Activated CD4-positive, alpha-beta memory T cell treated with anti-CD3 and anti-CD28 coated beads, Interleukin-2, amount 10 ng/mL, durations not matched to agents 7 days and 5 days (primary cell): ENCODE results near the gene TMLHE. TPM values are rescaled to one million over a fixed set of nuclear protein-coding genes. Genes with fewer than 3 reads are reported as not detected.
"Not testable (repeated sequence)": the region's sequence is repeated elsewhere in the genome, so short reads cannot be mapped to it uniquely, and the experiment has no call there.

Experiments
- CTCF ChIA-PET: fragments of 350-600 bp; sonication (Branson Sonifier 250); formaldehyde crosslinking; loops from one replicate; lab custom pipeline; 2021; ENCODE audit warnings: antibody characterized with exemption, inconsistent platforms; lab: Charles Lee
- POLR2A ChIA-PET: fragments of 350-600 bp; sonication (Branson Sonifier 250); formaldehyde crosslinking; loops from one replicate; lab custom pipeline; 2021; ENCODE audit warnings: antibody characterized with exemption; lab: Charles Lee
- DNase-seq: peaks from one replicate; pipeline ENCODE4 v3.0.0-alpha.2; 2020
- H3K27ac Mint-ChIP-seq: one replicate; pipeline ENCODE4 v1.8.0; 2021; ENCODE audit warnings: mild to moderate bottlenecking, mixed read lengths
- H3K27me3 Mint-ChIP-seq: one replicate; pipeline ENCODE4 v1.8.0; 2021; ENCODE audit warnings: mixed read lengths
- H3K36me3 Mint-ChIP-seq: one replicate; pipeline ENCODE4 v1.8.0; 2021; ENCODE audit warnings: low read depth, mixed read lengths
- H3K4me1 Mint-ChIP-seq: one replicate; pipeline ENCODE4 v1.8.0; 2021; ENCODE audit warnings: mixed read lengths
- H3K4me3 Mint-ChIP-seq: one replicate; pipeline ENCODE4 v1.8.0; 2021; ENCODE audit warnings: mild to moderate bottlenecking, mixed read lengths
- H3K9me3 Mint-ChIP-seq: one replicate; pipeline ENCODE4 v1.8.0; 2021; ENCODE audit warnings: mixed read lengths
- total RNA-seq, 2 experiments: library from RNA; stranded (reverse); gene quantifications; one replicate each; pipeline ENCODE4 v1.2.3, GENCODE V29; 2021

TMLHE gene
- total RNA-seq, 2 experiments from 2014 or later: 10.3 to 12.1 TPM

DNA sequence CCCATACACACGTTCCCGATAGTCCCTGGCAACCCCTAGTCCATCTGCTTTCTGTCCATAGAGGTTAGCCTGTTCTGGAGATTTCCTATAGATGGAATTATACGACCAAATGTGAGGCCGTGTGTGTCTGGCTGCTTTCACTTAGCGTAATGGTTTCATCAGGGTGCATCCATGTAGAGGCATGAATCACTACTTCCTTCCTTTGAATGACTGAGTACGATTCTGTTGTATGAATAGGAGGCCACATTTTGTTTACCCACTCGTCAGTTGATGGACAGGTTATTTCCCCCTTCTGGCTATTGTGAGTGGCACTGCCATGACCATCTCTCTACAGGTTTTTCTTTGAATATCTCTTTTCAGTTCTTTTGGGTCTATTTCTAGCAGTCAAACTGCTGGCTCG lies 152.3 kb downstream of the TMLHE start:
- H3K9me3 Mint-ChIP-seq, H3K27ac Mint-ChIP-seq, DNase-seq, H3K27me3 Mint-ChIP-seq, POLR2A ChIA-PET, H3K4me3 Mint-ChIP-seq, CTCF ChIA-PET, H3K36me3 Mint-ChIP-seq, H3K4me1 Mint-ChIP-seq: not testable (repeated sequence)

DNA sequence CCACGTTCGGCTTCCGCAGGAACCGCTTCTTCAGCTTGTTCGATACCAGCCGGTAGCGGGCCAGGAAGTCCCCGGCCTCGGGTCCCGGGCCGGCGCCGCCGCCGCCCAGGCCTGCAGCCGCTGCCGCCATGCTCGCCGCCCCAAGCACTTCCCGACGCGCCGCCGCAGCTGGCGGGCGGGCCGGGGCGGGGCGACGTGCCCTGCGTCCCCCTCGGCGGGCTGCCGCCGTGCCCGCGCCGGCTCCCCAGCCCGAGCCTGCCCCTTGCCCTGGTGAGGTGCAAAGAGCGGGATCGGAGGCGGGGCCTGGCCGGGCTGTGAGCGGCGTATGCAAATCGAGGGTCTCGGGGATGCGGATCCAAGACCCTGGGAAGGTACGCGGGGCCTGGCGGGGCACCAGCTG lies 154.3 kb downstream of the TMLHE start, which contains the start of gene F8A3:
Gene F8A3 (minus strand): TSS at position 150 of the 400 bp plus-strand sequence. CDS start 20 bp downstream, at position 130.
- H3K27ac Mint-ChIP-seq, H3K36me3 Mint-ChIP-seq, H3K4me1 Mint-ChIP-seq, H3K27me3 Mint-ChIP-seq, POLR2A ChIA-PET, CTCF ChIA-PET, DNase-seq, H3K4me3 Mint-ChIP-seq, H3K9me3 Mint-ChIP-seq: not testable (repeated sequence)

DNA sequence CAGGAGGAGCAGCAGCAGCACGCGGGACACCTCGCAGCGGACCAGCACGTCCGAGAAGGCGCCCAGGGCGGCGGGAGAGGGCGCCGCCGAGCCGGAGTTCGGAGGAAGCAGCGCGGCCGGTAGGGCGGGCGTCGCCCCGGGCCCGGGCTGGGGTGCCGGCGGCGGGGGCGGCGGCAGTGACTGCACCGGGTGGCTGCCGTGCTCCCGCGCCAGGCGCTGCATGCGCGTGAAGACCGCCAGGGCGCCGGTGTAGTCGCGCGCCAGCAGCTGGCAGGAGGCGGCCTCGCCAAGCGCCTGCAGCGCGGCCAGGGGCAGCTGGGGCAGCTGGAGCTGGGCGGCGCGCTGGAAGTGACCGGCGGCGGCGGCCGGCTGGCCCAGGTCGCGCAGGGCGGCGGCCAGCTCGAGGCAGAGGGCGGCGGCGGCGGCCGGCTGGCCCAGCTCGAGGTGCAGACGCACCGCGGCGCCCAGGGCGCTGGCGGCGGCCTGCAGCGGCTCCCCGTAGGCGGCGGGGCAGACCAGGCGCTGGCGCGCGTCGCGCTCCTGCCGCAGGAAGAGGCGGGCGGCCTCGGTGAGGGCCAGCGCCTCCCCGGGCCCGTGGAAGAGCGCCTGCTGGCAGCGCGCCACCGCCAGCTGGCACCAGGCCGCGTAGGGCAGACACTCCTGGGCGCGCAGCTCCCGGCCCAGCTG lies 154.8 kb downstream of the TMLHE start:
- DNase-seq, H3K9me3 Mint-ChIP-seq, CTCF ChIA-PET, POLR2A ChIA-PET, H3K36me3 Mint-ChIP-seq, H3K27me3 Mint-ChIP-seq, H3K4me1 Mint-ChIP-seq, H3K27ac Mint-ChIP-seq, H3K4me3 Mint-ChIP-seq: not testable (repeated sequence)

DNA sequence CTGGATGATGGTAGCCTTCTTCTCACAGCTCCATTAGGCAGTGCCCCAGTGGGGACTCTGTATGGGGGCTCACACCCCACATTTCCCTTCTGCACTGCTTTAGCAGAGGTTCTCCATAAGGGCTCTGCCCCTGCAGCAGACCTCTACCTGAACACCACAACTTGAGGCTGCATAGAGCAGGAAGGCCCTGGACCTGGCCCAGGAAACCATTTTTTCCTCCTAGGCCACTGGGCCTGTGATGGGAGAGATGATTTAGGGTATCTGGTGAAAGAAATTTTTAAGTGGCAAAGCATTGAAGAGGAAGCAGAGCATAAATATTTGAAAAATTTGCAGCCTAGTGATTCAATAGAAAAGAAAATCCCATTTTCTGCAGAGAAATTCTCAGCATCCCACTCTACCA lies 171.7 kb downstream of the TMLHE start:
- ChIA-PET CTCF (no interaction called here), POLR2A (no interaction called here)
- Mint-ChIP-seq H3K27ac (no peak overlapping the region), H3K4me1 (no peaks in the 10 kb centered on the region), H3K36me3 (peaks cover 10% of the 10 kb centered on the region), H3K27me3 (no peaks in the 10 kb centered on the region), H3K4me3 (no peak overlapping the region), H3K9me3 (peaks cover 14% of the 10 kb centered on the region)
- DNase-seq: no peak

Other genes starting within 250 kb of the TMLHE start
- gene F8A2, start 230.9 kb downstream of the TMLHE start, total RNA-seq: not detected
- under 1 TPM; 0.40 to 0.50 TPM for gene F8A3, start 154.3 kb downstream of the TMLHE start, total RNA-seq
- gene SPRY3, start 366 bp downstream of the TMLHE start, total RNA-seq: under 1 TPM; 0.40 to 0.43 TPM